VCaP (cell line): Measurements from ENCODE around the gene GALNT9.
"Not testable (repeated sequence)": the region's sequence is repeated elsewhere in the genome, so short reads cannot be mapped to it uniquely, and the experiment has no call there.

ENCODE experiments used
- H3K27ac ChIP-seq: fragments of 450-650 bp; 2 replicates; pipeline ENCODE4 v1.5.1; 2017
- CTCF ChIP-seq: fragments of 450-650 bp; conservative IDR thresholded peaks from 2 replicates; pipeline ENCODE4 v1.5.1; 2017; ENCODE audit warnings: mild to moderate bottlenecking, moderate library complexity

GALNT9 gene

DNA sequence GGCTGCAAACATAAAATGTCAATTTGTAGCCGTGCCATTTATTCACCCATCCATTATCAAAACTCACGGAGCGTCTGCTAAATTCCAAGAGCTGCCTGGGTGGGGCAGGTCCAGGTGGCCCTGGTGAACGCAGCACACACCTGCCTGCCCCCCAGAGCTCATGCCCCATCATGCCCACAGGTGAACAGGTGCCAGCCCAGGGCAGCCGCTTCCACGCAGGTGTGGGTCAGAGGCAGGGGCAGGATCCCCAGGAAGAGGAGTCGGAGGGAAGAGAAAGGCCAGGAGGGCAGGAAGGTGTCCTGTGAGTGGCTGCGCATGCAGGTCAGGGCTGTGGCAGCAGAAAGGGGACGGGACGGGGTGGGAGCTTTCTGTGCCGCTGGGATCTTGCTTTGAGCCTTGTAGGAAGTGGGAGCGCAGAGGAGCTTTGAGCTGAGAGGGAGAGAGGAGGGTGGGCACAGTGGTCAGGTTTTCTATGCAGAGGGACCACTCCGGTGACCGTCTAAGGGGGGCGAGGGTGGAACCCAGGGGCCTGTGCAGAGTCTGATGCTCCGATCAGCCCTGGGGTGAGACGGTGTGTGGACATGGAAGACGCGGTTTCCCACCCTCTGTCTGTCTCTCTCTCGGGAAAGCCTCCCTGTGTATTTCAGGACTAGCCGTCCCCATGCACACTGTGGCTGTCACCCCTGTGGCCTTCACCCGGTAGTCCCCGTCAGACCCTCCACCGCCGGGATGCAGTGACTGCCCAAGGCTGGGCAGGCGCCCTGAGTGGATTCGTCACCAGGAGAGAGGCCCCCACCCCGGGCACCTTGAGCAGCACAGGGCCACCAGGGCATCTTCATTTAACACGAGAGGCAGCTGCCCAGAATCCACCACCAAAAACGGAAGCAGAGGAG, 26.7 kb downstream of the GALNT9 start:
- no peak for TF ChIP-seq CTCF
- H3K27ac ChIP-seq, result no peak overlapping the region

- no peak overlapping the region for H3K27ac ChIP-seq
- TF ChIP-seq CTCF, result no peak
Measured at GRCh38 chr12:132300789-132301722, 28.3 kb downstream of the GALNT9 start.

DNA sequence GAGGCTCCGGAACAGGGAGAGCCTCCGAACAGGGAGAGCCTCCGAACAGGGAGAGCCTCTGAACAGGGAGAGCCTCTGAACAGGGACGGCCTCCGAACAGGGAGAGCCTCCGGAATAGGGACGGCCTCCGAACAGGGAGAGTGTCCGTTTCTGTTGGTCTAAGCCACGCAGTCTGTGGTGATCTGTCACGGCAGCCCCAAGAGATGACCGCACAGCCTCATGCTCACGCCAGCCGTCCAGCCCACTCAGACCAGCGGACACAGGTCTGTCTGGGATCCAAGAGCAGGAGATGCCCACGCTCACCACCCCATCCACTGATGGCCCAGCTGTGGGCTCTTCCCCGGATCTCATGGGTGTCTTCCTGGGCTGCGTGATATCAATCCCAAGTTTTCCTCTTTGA, 33.3 kb downstream of the GALNT9 start:
- TF ChIP-seq CTCF, result no peak
- no peak overlapping the region for H3K27ac ChIP-seq

DNA sequence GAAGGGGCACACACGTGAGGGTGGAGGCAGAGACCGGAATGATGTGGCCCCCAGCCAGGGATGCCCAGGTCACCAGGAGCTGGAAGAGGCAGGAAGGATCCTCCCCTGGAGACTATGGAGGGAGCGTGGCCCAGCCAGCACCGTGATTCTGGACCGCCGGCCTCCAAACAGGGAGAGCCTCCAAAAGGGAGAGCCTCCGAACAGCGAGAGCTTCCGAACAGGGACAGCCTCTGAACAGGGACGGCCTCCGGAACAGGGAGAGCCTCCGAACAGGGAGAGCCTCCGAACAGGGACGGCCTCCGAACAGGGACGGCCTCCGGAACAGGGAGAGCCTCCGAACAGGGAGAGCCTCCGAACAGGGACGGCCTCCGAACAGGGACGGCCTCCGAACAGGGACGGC, 33.8 kb downstream of the GALNT9 start:
- not testable (repeated sequence) for H3K27ac ChIP-seq

DNA sequence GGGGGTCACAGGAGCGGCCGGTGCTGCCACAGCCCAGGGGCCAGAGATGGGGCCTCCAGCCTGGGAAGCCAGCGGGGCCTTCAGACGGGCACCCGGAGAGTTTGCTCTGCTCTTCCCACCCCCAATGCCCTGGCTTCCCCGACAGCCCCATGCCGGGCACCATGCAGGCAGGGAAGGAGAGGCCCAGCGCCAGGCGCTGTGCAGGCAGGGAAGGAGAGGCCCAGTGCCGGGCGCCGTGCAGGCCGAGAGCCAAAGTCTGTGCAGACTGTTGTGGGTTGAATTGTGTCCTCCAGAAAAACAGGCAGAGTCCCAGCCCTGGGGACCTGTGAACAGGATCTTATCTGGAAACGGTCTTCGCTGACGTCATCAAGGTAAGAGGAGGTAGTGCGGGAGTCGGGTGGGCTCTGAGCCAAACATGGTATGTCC, 34.3 kb downstream of the GALNT9 start:
- H3K27ac ChIP-seq, result no peak overlapping the region
- no peak for TF ChIP-seq CTCF

GRCh38 chr12:132294121-132295034, 35.0 kb downstream of the GALNT9 start:
- no peak overlapping the region for H3K27ac ChIP-seq
- TF ChIP-seq CTCF, result no peak

DNA sequence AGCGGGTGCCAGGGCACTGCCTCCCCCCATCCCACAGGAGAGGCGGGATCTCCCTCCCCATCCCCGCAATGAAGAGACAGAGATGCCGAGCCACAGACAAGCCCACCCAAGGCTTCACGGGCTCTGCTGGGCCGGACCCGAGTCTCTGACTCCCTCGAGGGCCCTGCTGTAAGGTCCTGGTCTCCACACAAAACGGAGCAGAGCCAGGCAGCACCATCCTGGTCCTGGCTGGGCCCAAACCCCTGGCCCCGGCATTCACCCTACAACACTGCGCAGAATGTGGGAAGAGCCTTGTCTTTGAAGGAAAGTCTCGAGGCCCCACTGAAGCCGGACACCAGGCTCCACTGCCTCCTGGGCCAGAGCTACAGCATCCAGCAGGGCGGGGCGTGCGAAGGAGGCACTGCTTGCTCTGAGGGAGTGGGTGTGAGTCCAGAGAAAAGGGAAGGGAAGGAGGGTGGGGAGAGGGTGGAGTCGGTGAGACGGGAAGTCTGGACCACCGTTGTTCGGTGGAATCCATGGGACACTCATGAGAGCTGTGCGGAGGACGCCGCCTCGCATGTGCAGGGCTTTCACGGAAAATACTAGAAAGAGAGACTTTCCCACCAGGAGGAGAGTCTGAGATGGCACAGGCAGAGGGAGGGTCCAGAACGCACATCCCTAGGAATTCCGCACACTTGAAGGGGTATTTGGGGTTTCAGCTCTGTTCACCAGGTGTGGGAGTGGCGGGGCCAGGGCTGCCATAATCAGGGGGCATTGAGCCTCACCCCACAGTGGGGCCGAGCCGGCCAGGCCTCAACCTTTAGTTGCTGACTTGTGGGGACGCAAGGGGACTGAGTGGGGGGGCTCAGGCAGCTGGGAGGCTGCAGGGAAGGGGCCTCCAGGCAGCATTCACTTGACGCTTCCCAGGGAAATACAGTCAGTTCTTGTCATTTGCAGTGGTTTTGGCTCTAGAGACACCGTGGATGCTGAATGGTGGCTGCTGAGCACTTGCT, 36.8 kb downstream of the GALNT9 start:
- TF ChIP-seq CTCF, result no peak

More for the DNA sequence above, 36.8 kb downstream of the GALNT9 start:
- H3K27ac ChIP-seq, result no peak overlapping the region
